NCI-H82 treated with DMSO at 0.1 percent for 48 hours (cell line): Measurements from ENCODE around the gene NCOR2.
"Not testable (repeated sequence)": the region's sequence is repeated elsewhere in the genome, so short reads cannot be mapped to it uniquely, and the experiment has no call there.

Experiments
- DNase-seq: peaks from one replicate; lab custom pipeline; 2025; ENCODE audit not compliant: unreplicated experiment; lab: John Stamatoyannopoulos, UW

The NCOR2 gene

DNA sequence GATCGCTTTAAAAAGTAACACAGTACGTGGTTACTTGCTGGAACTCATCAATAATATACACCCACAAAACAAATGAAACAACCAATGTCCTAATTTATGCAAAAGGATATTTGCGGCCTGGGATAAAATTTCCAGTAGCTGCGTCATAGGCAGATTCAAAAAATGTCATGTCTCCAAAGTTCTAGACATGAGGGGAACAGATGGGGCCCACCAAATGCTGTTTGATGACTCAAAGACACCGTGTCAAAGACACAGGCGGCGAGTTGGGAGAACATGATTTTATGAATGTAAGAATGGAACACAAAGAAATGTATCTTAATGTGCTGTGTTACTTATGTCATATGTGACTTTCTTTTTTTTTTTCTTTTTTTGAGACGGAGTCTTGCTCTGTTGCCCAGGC lies 34.3 kb upstream of the NCOR2 start:
- no peak for DNase-seq

DNA sequence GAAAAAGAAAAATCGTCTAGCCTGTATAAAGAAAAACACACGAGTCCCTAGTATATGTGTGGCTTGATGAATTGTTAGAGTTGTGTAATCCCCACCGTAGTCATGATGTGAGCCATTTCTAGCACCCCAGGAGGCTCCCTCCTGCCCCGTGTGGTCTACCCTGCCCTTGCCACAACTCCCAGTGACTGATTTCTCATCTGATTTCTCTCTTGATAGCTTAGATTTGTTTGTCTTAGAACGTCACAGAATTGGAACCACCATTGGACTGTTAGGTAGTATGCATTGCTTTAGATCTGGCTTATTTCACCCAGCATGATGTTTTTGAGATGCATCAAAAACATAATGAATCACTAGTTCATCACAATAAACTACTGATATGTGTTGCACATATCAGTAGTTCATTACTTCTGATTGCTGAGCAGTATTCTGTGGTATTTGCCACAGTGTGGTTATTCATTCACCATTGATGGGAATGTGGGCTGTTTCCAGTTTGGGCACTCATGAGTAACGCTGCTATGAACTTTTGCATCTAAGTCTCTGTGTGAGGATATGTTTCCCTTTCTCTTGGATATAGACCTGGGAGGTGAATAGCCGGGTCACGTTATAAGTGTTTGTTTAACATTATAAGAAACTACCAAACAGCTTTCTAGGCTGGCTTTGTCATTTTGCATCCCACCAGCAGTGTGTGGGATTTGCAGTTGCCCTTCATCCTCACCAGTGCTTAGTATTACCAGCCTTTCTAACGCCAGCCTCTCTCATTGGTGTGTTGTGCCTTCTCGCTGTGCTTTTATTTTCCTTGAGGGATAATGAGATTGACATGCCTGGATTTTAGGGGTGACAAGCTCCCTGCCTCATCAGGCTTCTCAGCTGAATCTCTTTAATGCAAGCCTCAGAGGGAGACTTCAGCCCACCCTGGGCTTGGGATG lies 31.9 kb upstream of the NCOR2 start:
- no peak for DNase-seq

DNA sequence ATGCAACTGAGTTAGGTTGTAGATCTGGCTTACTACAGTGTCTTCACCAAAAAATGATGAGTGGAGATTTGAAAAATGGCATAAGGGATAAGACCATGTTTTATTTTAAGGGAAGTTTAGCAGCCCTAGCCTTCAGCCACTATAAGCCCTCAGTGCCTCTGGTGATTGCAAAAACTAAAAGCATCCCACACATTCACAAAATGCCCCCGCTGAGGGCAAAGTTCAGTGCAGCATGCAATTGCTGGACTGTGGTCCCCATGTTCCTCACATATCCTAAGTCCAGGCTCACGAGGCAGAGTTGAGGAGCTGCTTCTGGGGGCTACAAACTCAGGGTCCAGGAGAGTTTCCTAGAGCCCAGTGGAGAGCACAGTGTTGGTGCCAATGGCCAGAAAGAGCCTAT lies 29.6 kb upstream of the NCOR2 start:
- no peak for DNase-seq

DNA sequence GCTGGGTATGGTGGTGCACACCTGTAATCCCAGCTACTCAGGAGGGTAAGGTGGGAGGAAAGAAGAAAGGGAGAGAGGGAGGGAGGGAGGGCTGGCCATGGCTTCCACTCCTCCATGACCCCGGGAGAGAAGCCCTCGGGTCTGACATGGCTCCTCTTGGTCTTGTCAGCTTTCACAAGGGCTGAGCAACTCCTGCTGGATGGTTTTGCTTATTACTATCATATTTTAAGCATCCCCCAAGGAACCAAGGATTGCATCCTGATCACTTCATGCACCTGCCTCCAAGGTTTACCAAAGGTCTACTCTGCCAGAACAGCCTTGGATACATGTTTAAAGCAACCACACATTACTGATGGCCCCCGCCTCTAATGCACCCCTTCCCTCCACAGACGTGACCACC lies 28.0 kb upstream of the NCOR2 start:
- DNase-seq, result no peak

DNA sequence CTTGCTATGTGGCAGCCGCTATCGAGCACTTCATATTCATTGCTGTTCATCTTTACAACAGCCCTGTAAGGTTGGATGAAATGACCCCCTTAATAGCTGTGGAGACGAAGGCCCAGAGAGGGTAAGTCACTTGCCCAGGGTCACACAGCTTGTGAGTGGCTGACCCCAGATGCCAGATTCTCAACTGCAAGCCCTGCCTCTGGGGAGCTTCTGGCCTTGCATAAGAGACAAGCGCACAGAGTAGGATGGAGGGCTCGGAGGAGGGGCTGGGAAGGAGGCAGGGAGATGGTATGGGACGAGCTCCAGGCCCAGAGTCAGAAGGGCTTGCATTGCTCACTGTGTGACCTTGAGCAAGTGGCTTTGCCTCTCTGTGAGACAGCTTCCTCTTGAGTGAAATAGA lies 27.4 kb upstream of the NCOR2 start:
- DNase-seq, result no peak

DNA sequence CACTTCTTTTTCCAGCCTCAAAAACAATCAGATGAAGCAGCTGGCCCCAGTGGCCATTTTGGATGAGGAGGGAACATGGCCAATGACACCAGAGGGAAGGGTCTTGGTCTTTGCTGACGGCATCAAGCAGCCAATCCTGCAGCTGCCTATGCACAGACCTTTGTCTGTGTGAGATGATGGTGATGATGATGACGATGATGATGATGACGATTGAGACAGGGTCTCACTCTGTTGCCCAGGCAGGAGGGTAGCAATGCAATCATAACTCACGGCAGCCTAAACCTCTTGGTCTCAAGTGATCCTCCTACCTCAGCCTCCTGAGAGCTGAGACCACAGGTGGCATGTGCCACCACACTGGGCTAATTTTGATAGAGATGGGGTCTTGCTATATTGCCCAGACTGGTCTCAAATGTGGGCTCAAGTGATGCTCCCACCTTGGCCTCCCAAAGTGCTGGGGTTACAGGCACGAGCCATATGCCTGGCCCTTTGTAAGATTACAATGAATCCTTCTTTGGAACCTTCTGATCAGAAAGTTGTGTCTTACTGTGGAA lies 26.5 kb upstream of the NCOR2 start:
- DNase-seq, result no peak

DNA sequence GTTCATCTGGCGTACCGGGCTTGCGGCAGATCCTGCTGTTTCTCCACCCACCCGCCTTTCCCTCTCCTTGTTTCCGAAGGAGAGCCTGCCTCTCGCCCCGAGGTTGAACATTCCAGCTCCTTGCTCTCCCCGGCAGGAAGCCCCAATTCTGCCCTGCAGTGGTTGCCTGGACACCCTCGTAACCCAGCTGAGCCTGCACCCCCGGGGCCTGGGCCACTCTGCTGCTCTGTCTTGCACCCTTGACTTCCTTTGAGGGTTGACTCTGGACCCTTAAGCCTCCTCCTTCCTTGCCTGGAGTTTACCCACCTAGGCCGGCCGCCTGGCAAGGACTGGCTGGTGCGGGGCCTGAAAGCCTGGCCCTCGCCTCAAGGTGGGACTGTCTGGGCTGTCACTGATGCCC lies 25.8 kb upstream of the NCOR2 start:
- DNase-seq, result no peak

DNA sequence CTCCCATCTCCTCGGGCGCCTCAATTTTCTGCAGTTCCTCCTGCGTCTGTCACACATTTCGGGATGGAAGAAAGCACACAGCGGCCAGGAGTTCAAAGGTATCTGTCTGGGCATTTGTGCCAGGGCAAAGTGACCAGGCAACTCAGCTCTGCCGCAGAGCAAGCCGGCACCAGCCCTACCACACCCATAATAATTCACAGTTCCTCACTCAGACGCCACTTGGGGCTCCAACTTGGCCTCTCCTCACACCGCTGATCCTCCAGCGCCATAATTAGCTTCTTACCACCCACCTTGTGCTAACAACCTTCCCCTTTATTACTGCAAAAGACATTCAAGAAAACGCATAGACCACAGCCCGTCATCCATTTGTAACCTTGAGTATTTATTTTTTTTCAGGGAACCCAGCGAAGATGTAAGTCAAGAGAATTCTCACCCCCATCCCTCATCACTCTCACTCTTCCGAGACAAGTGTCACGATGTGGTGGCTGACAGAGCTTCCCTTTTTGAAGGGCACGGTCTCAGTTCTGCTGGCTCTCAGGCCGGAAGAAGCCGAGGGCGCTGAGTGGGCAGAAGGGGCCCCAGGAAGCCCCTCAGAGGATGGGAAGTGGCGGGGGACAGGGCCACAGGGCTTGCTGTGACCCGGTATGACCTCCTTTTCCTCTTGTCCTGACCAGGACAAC lies 25.2 kb upstream of the NCOR2 start:
- no peak for DNase-seq

DNA sequence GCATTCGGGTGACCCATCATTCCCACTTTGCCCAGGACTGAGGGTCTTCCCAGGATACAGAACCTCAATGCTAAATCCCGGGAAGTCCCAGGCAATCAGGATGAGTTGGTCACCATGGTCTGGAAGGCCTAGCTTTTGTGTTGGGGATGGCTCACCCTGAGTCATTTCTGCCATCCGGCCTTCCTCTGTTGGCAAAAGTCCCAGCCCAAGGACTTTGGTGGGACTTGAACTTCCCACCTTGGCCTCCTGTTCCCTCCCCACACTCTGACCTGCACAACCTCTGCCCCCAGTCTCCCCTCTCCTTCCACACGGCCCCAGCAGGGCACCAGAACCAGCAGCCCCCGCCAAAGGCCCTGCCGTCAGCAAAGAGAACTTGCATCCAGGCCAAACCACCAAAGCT lies 24.6 kb upstream of the NCOR2 start:
- DNase-seq, result no peak

DNA sequence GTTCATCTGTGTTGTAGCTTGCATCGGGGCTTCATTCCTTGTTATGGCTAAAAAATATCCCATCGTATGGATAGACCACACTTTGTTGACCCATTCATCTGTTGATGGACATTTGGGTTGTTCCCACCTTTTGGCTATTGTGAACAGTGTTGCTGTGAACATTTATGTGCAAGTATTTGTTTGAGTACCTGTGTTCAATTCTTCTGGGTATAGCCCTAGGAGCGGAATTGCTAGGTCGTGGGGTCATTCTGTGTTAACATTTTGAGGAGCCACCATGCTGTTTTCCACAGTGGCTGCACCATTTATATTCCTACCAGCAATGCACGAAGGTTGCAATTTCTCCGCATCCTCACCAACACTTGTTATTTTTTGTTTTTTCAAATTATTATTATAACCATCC lies 23.0 kb upstream of the NCOR2 start:
- no peak for DNase-seq

DNA sequence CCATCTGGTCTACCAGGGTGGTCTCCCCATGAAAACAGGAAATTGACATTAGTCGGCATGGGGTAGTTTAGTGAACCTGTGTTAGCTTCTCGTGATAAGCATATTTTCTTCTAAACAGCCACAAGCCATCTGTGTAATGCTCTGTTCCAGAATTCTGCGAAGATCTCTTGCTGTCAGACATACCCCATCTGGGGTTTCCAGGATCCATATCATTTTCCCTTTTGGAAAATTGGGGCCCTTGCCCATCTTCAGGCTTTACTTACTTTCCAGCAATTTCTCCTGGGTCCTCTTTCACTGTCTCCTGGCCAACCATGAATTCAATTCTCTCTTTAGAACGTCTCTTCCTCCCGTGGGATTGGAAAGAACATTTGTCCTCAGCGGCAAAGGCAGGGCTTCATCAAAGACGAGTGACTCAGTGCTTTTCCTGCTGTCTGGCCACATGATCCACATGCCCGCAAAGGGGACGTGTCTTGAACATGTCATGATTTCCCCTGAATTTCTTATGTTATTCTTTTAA lies 21.4 kb upstream of the NCOR2 start:
- no peak for DNase-seq

DNA sequence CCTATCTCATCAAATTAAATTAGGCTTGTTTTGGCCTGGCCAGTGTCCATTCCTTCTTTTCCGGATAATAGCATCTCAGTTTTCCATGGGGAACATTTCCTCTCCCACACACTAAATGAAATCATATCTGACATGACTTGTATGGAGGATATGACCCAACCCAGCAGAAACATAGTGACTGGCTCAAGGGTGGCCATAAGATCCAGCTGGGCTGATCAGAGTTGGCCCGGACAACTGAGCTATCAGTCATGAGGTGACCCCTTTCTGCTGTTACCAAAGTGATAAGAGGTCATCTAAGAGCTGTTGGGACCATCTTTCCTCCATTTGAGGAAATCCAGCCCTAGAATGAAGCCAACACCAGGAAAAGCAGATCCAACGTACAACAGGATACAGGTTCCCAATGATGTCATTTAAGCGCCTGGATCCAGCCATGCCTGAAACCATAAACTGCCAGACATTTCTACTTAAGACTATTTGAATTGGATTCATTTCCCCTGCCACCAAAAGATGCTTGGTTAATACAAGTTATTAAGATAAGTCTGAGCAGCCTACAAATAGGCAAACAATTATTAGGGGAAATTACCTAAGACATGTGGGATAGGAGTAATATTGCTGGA lies 20.7 kb upstream of the NCOR2 start:
- DNase-seq, result no peak

DNA sequence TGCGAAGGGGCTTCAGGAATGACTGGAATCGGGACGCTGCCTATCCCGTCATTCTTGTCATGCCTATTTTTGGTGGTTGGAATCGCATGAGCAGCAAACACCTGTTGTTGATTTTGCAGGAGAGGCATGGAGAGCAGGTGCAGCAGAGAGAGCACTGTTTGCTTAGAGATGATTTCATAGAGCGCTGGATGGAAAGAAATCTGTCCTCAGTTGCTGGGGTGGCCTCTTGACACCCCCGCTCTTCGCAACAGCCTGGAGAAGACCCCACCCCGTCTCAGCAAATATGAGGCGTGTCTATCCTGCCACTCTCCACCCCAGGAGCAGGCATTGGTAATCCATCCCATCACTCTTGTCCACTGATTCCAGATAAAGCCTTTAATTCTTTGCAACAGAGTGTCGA lies 19.3 kb upstream of the NCOR2 start:
- DNase-seq, result no peak

DNA sequence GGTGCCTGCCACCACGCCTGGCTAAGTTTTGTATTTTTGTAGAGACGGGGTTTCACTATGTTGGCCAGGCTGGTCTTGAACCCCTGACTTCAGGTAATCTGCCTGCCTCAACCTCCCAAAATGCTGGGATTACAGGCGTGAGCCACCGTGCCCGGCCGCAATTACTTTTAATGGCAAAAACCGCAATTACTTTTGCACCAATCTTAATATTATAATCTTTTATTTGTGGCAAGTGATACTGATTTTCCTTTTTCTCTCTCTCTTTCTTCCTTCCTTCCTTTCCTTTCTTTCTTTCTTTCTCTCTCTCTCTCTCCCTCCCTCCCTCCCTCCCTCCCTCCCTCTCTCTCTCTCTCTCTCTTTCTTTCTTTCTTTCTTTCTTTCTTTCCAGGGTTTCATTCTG lies 17.1 kb upstream of the NCOR2 start:
- DNase-seq, result not testable (repeated sequence)

DNA sequence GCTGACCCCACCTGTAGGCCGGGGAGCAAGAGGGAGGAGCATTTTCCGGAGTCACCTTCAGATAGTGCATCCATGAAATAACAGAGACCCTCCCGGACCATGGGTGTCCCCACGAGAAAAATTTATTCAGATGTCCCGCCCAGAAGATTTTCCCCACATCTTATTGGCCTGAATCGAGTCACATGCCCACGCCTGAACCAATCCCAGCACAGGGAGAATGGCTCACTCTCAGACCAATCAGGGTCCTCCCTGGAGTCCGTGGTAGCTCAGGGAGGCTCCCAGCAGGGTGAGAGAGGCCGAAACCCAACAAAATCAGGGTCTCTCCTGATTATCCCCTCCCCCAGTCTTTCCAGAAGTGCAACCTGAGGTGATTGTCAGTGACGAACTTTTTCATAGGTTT lies 16.4 kb upstream of the NCOR2 start:
- DNase-seq, result no peak

DNA sequence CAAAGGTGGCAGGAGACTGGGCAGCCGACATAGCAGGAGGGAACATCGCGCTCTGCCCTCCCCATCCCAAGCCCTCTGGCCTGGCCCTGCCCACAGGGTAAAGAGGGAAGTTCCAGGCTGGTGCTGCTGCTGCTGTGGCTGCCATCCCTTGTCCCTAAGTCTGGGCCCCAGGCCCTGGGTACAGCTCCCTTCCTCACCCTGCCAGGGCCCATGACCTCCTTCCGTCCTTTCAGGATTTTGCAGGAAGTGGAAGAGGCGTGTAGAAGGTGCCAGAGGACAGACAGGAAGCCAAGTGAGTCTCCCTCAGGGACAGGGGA lies 14.7 kb upstream of the NCOR2 start:
- no peak for DNase-seq

DNA sequence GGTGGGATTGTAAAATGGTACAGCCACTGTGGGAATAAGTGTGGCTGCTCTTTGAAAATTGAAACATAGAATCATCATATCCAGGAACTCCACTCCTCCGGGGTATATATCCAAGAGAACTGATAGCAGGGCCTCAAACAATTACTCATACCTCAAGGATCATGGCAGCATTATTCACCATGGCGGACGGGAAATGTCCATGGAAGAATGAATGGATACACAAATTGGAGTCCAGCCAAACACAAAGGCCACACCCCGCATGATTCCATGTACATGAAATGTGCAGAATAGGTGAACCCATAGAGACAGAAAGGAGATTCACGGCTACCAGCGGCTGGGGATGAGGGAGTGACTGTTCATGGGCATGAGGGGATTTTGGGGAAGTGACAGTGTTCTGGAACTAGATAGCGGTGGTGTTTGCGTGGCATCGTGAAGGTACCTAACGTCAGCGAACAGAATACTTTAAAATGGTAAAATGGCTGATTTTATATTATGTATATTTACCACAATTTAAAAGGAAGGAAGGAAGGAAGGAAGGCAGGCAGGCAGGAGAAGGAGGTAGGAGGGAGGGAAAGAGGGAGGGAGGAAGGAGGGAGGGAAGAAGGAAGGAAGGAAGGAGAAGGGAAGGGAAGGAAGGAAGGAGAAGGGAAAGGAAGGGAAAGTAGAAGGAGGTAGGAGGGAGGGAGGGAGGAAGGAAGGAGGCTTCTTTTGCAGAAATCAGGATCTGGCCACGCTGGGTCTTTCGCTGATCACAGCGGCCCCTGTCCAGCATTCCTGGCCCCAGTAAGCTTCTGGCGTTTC lies 14.1 kb upstream of the NCOR2 start:
- DNase-seq, result no peak

DNA sequence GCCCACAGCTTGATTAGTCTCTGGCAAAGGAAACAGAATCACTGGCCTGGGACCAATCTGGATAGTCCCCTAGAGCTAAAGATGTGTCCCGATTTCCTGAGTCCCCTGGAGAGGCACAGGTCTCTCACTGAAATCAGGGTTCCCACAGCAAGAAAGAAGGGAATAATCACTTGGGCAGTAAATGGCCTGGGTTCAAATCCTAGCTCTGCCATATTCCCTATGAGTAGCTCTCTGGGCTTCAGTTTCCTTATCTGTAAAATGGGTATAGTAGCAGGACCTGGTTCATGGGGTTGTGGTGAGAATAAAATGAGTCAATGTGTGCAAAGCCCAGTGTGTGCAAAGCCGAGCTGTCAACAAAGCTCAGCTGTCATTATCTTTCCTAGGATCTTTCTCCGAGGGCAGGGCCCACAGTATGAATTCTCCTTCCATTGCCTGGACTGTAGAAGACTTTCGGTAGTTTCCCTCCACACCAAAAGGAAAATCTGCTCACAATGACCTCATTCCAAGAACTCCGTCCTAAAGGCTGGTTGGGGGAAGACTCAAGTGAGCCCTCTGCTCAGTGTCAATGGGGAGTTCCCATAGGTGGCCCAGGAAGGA lies 12.6 kb upstream of the NCOR2 start:
- DNase-seq, result no peak

DNA sequence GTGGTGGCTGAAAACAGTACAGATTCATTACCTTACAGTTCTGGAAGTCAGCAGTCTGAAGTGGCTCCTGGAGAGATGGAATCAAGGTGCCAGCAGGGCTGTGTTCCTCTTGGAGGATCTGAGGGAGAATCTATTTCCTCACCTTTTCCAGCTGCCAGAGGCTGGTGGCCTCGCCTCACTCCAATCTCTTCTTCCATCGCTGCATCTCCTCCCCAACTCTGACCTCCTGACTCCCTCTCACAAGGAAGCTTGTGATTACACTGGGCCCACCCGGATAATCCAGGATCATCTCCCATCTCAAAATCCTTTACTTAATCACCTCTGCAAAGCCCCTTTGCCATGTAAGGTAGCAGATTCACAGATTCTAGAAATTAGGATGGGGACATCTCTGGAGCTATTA lies 11.4 kb upstream of the NCOR2 start:
- DNase-seq, result peak; percentile 98

DNA sequence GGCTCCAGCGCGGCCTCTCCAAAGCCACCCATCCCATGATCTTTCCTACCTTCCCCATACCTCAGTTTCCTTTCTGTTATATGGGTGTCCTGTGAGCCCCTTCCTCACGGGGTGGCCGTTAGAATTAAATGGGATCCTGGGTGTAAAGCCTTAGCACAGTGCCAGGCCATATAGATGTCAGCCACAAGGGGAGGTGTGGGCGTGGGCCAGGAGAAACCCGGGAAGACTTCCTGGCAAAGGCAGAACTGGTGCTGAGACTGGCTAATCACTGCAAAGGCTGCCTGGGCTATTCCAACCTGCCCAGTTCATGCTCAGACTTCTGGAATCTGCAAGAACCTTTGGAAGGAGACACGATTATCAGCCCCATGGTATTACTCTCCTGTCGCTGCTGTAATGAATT lies 11.0 kb upstream of the NCOR2 start:
- DNase-seq, result no peak

DNA sequence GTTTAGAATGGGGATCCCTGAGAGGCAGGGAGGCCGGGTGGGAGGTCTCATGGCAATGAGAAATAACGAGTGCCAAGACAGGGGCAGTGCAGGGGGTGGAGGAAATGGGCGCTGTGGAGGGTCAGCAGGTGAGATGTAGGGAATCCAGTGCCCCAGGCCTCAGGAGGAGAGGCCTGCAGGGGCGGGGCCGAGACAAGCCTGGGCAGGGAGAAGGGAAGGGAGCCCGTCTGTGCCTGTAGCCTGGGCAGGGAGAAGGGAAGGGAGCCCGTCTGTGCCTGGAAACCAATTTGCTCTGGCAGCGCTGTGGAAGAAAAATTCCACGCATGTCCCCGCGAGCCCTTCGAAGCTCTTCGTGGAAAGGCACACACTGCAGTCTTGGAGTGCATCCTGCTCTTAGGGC lies 10.6 kb upstream of the NCOR2 start:
- no peak for DNase-seq
